Esophagus muscularis mucosa (tissue), 4 donors: ENCODE results near the gene RAB37. TPM values are rescaled to one million over a fixed set of nuclear protein-coding genes. Genes with fewer than 3 reads are reported as not detected.

Source experiments
- DNase-seq: peaks from one replicate; pipeline ENCODE4 v3.0.0-alpha.2; 2017; ENCODE audit errors: extremely low spot score
- H3K27ac ChIP-seq, 4 donors: fragments of 200-600 bp; sonication (generic); replicated peaks in 1 of 4; 1 replicate in 3 of 4; 2 replicates in 1 of 4; pipeline ENCODE4 v1.5.1; 2016 to 2019; ENCODE audit warnings: mild to moderate bottlenecking in 1 of 4
- H3K27me3 ChIP-seq, 4 donors: fragments of 200-600 bp; sonication (generic); one replicate each; pipeline versions ENCODE4 v1.5.1 to v1.6.0; 2016 to 2019
- H3K36me3 ChIP-seq, 4 donors: fragments of 200-600 bp; sonication (generic); one replicate each; pipeline ENCODE4 v1.5.1; 2016 to 2019
- H3K4me1 ChIP-seq, 4 donors: fragments of 200-600 bp; sonication (generic); one replicate each; pipeline ENCODE4 v1.5.1; 2016 to 2019
- H3K4me3 ChIP-seq, 4 donors: fragments of 200-600 bp; sonication (generic); 1 replicate in 2 of 4; 2 replicates in 2 of 4; pipeline ENCODE4 v1.5.1; 2016 to 2019; ENCODE audit warnings: mild to moderate bottlenecking in 4 of 4, moderate library complexity in 1 of 4
- H3K9me3 ChIP-seq, 4 donors: fragments of 200-600 bp; sonication (generic); 1 replicate in 3 of 4; 2 replicates in 1 of 4; pipeline ENCODE4 v1.5.1; 2016 to 2019
- EP300 ChIP-seq: sonication (generic); formaldehyde crosslinking; IDR thresholded peaks from one replicate; pipeline ENCODE4 v1.6.1; 2017; ENCODE audit warnings: antibody characterized with exemption
- POLR2A ChIP-seq: fragments of 450-650 bp; IDR thresholded peaks from one replicate; pipeline ENCODE4 v1.6.1; 2017; ENCODE audit warnings: antibody characterized with exemption, moderate library complexity, mild to moderate bottlenecking, low read depth
- POLR2AphosphoS5 ChIP-seq, 2 donors: sonication (generic); formaldehyde crosslinking; IDR thresholded peaks; one replicate each; pipeline ENCODE4 v1.6.1; 2017; ENCODE audit warnings: antibody characterized with exemption in 2 of 2
- WGBS: methylation state at CpG from one replicate; pipeline ENCODE4 v1.1.5; 2018; 5-methylcytosine and 5-hydroxymethylcytosine counted together
- intact Hi-C: fragments of 100-400 bp; cut with DNase I; formaldehyde crosslinking; loops from one replicate; pipeline ENCODE4 v1.15.1; 2023
- total RNA-seq, 4 donors: library from RNA; depleted of rRNA; stranded (reverse); fragments of >200 nt; gene quantifications; one replicate each; pipeline versions ENCODE4 v1.1.0 to v1.2.1, GENCODE V29; 2016
- TF ChIP-seq, protein P1 (sequence below), 3 experiments: fragments of 200-600 bp in 2 of 3; fragments of 450-650 bp in 1 of 3; sonication (generic) in 2 of 3; IDR thresholded peaks; one replicate each; pipeline ENCODE4 v1.5.1; 2017 to 2019; ENCODE audit warnings: antibody characterized with exemption in 3 of 3, mild to moderate bottlenecking in 2 of 3, moderate library complexity in 1 of 3

RAB37 gene
- total RNA-seq, 4 donors from 2014 or later: 1.4 to 3.3 (median 2.5) TPM

DNA sequence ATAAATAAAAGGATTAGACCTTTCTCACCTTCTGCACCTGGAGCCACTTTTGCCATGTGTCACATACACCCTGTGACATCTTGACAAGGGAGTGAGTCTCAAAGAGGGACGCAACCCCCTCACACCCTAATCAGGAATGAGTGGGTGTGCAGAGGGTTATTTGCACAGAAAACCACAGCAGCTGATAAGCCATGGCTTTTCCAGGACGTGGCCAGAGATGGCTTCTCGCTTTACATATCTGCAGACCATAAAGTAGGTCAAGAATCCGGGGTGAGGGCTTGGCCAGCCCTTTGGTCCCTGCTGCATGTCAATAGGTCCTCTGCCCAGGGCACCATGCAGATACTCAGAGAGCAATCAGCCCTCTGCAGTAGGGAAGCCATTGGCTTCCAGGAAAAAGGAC, 21.9 kb upstream of the RAB37 start:
- Histone ChIP-seq H3K27ac (no peak overlapping the region), H3K27me3 (peaks cover 0 to 55% (median 0%) of the 10 kb centered on the region in 4 donors), H3K36me3 (no peaks in the 10 kb centered on the region), H3K9me3 (no peaks in the 10 kb centered on the region), H3K4me1 (no peaks in the 10 kb centered on the region), H3K4me3 (no peak overlapping the region)
- TF ChIP-seq, protein P1, sequence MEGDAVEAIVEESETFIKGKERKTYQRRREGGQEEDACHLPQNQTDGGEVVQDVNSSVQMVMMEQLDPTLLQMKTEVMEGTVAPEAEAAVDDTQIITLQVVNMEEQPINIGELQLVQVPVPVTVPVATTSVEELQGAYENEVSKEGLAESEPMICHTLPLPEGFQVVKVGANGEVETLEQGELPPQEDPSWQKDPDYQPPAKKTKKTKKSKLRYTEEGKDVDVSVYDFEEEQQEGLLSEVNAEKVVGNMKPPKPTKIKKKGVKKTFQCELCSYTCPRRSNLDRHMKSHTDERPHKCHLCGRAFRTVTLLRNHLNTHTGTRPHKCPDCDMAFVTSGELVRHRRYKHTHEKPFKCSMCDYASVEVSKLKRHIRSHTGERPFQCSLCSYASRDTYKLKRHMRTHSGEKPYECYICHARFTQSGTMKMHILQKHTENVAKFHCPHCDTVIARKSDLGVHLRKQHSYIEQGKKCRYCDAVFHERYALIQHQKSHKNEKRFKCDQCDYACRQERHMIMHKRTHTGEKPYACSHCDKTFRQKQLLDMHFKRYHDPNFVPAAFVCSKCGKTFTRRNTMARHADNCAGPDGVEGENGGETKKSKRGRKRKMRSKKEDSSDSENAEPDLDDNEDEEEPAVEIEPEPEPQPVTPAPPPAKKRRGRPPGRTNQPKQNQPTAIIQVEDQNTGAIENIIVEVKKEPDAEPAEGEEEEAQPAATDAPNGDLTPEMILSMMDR (IDR thresholded peaks at IDR 0.05): no peak
- TF ChIP-seq POLR2AphosphoS5 (IDR thresholded peaks at IDR 0.05) (no peak), EP300 (no peak), POLR2A (no peak)
- intact Hi-C loops: no loop called here
- WGBS: 50% methylated on average over 4 of the region's 4 CpGs
- DNase-seq: no peak

DNA sequence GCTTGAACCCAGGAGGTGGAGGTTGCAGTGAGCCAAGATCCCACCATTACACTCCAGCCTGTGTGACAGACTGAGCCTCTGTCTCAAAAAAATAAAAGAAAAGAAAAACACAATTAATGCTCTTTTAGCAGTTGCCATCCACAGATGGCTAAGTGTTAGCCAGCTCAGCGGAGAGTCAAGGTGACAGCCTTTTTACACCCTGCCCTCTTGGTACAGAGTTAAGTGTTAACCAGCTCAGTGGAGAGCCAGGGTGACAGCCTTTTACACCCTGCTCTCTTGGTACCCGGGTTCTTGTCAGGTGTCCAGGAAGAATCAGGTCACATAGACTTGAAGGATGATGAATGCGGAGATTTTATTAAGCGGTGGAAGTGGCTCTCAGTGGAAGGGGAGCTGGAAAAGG, 16.6 kb upstream of the RAB37 start:
- intact Hi-C loops: no loop called here
- H3K4me1 ChIP-seq: no peaks in the 10 kb centered on the region
- H3K36me3 ChIP-seq: no peaks in the 10 kb centered on the region
- H3K27me3 ChIP-seq: peaks cover 0 to 28% (median 0%) of the 10 kb centered on the region in 4 donors
- H3K9me3 ChIP-seq: no peaks in the 10 kb centered on the region
- H3K27ac ChIP-seq: no peak overlapping the region
- DNase-seq: no peak
- TF ChIP-seq POLR2A (no peak), POLR2AphosphoS5 (IDR thresholded peaks at IDR 0.05) (no peak), EP300 (no peak)
- H3K4me3 ChIP-seq: no peak overlapping the region
- 91% methylated on average over 4 of the region's 4 CpGs for WGBS

DNA sequence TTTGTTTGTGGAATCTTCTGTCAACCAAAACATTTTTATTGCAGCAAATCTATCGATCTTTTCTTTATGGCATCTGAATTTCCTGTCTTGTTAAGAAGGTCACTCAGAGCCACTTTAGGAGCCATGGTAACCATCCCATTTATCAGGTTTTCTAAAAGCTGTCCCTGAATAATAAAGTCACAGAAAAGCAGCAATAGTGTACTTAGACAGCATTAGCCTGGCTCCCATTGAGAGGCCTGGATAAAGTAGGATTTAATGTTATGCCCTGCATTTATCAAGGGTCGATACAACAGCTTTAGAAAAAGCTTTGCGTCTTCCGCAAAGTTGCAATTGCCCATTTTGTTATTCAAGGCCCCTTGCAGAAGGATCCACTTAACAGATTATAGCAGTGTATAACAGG, 14.3 kb upstream of the RAB37 start:
- Histone ChIP-seq H3K36me3 (no peaks in the 10 kb centered on the region), H3K4me1 (no peaks in the 10 kb centered on the region), H3K27ac (no peak overlapping the region), H3K27me3 (peaks cover 0 to 27% (median 0%) of the 10 kb centered on the region in 4 donors), H3K9me3 (no peaks in the 10 kb centered on the region), H3K4me3 (no peak overlapping the region)
- TF ChIP-seq POLR2A (no peak), POLR2AphosphoS5 (IDR thresholded peaks at IDR 0.05) (no peak), EP300 (no peak)
- TF ChIP-seq, protein P1 (IDR thresholded peaks at IDR 0.05): no peak
- no peak for DNase-seq
- WGBS: 79% methylated on average over 4 of the region's 4 CpGs
- intact Hi-C loops: no loop called here

DNA sequence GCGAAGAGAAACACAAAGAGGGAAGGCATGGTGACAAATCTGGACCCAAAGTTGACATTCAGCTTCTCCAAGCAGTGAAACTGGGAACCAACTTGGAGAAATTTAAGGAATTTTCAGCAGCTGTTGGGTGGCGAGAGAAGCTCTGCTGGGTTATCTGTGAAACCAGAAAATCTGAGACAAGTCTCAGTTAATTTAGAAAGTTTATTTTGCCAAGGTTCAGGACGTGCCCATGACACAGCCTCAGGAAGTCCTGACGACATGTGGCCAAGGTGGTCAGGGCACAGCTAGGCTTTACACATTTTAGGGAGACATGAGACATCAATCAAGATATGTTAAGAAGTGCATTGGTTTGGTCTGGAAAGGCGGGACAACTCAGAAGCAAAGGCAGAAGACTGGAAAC, 13.2 kb upstream of the RAB37 start:
- H3K4me1 ChIP-seq: no peaks in the 10 kb centered on the region
- no peaks in the 10 kb centered on the region for H3K36me3 ChIP-seq
- no peak for DNase-seq
- peaks cover 0 to 27% (median 0%) of the 10 kb centered on the region in 4 donors for H3K27me3 ChIP-seq
- H3K9me3 ChIP-seq: no peaks in the 10 kb centered on the region
- no peak overlapping the region for H3K27ac ChIP-seq
- WGBS: 59% methylated on average over 5 of the region's 5 CpGs
- H3K4me3 ChIP-seq: no peak overlapping the region
- TF ChIP-seq EP300: no peak
- no peak for TF ChIP-seq POLR2A
- no peak for TF ChIP-seq POLR2AphosphoS5 (IDR thresholded peaks at IDR 0.05)
- TF ChIP-seq, protein P1 (IDR thresholded peaks at IDR 0.05): no peak
- intact Hi-C loops: no loop called here

DNA sequence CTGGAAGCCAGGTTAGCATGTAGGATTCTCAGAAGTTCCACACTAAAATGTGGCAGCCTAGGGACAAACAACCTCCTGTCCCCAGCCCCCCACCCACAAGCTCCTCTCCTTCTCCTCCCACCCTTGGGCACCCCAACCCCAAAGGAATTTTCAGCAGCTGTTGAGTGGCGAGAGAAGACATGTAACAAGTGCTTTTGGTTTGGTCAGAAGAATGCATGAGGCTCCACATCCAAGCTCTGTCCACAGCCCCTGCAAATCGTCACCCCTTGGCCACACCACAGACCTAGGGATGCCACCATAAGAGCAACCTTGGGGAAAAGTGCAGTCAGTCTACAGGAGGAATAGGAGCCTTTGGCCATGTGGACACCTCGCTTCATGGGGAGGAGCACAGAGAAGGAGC, 11.9 kb upstream of the RAB37 start:
- TF ChIP-seq, protein P1 (IDR thresholded peaks at IDR 0.05): no peak
- TF ChIP-seq POLR2A (no peak), EP300 (no peak), POLR2AphosphoS5 (IDR thresholded peaks at IDR 0.05) (no peak)
- intact Hi-C loops: no loop called here
- no peaks in the 10 kb centered on the region for H3K4me1 ChIP-seq
- no peaks in the 10 kb centered on the region for H3K36me3 ChIP-seq
- WGBS: 92% methylated on average over 2 of the region's 3 CpGs
- DNase-seq: no peak
- H3K4me3 ChIP-seq: no peak overlapping the region
- no peaks in the 10 kb centered on the region for H3K9me3 ChIP-seq
- no peak overlapping the region for H3K27ac ChIP-seq
- peaks cover 0 to 27% (median 0%) of the 10 kb centered on the region in 4 donors for H3K27me3 ChIP-seq
